ENCODE measurements around the gene IDS. TPM values are rescaled to one million over a fixed set of nuclear protein-coding genes. Genes with fewer than 3 reads are reported as not detected.

Gene IDS
- total and polyA plus RNA-seq, 2 of the 8 experiments (the other 6 are each of a cell fraction or from before 2014, with no cell fraction given) = 19.9 to 20.7 TPM

- H3K27ac ChIP-seq (ENCODE audit: low read depth, low read length) = no peak overlapping the region
- POLR2A ChIA-PET (ENCODE audit: partially characterized antibody) = no interaction called here
- H3K23me2 ChIP-seq (ENCODE audit: low read depth, low read length) = no peaks in the 10 kb centered on the region
- TF ChIP-seq NRF1 (IDR thresholded peaks at IDR 0.05; ENCODE audit: low read depth, low read length) = no peak
- TF ChIP-seq RAD21 (IDR thresholded peaks at IDR 0.05 in 1 of 2, conservative IDR thresholded peaks at IDR 0.05 in 1 of 2; ENCODE audit: low read depth in 2 of 2, low read length in 2 of 2) = no peak
- no peak for TF ChIP-seq SP2 (IDR thresholded peaks at IDR 0.05; ENCODE audit: low read length)
- no peak for TF ChIP-seq SIN3A (conservative IDR thresholded peaks at IDR 0.05 in 1 of 2, IDR thresholded peaks at IDR 0.05 in 1 of 2; ENCODE audit: low read depth in 1 of 2, low read length in 2 of 2)
Observed at GRCh38 chrX:149467461-149467860, 37.6 kb downstream of the IDS start.

More at GRCh38 chrX:149467461-149467860, 37.6 kb downstream of the IDS start:
- Histone ChIP-seq H2BK20ac (ENCODE audit: low read length) (no peak overlapping the region), H3K27me3 (replicated peaks in 1 of 4; ENCODE audit: control insufficient read depth in 3 of 4, extremely low read depth in 1 of 4, insufficient read depth in 3 of 4, low read length in 3 of 4) (no peaks in the 10 kb centered on the region), H2BK5ac (ENCODE audit: low read depth, low read length) (no peak overlapping the region), H2AK5ac (ENCODE audit: low read depth, low read length) (no peak overlapping the region), H3K4me2 (ENCODE audit: insufficient read depth in 1 of 2, low read depth in 2 of 2, low read length in 2 of 2) (no peak overlapping the region), H3K9ac (replicated peaks in 1 of 4; ENCODE audit: extremely low read depth in 1 of 4, low read depth in 3 of 4, low read length in 3 of 4) (no peak overlapping the region), H4K8ac (ENCODE audit: extremely low read depth, insufficient read depth, low read length) (no peak overlapping the region), H2BK120ac (replicated peaks; ENCODE audit: low read depth, low read length) (no peak overlapping the region), H3K4me3 (ENCODE audit: extremely low read depth in 1 of 4, insufficient read depth in 2 of 4, low read depth in 3 of 4, low read length in 4 of 4) (no peak overlapping the region), H4K5ac (ENCODE audit: insufficient read length, low read depth, low read length) (no peak overlapping the region), H4K20me1 (replicated peaks in 1 of 2; ENCODE audit: control insufficient read depth in 1 of 2, insufficient read depth in 2 of 2, low read length in 2 of 2) (no peaks in the 10 kb centered on the region), H2BK12ac (ENCODE audit: low read depth, low read length) (no peak overlapping the region), H2AFZ (ENCODE audit: low read length) (no peak overlapping the region), H3K14ac (ENCODE audit: insufficient read length) (no peak overlapping the region), H2BK15ac (ENCODE audit: low read length) (no peak overlapping the region), H3K79me2 (ENCODE audit: control insufficient read depth in 1 of 2, insufficient read depth in 2 of 2, low read length in 2 of 2) (no peaks in the 10 kb centered on the region), H3K23ac (ENCODE audit: insufficient read length) (no peak overlapping the region), H3K56ac (replicated peaks; ENCODE audit: insufficient read length, low read depth, low read length) (no peak overlapping the region), H3K79me1 (ENCODE audit: low read depth, low read length) (no peaks in the 10 kb centered on the region), H3K4me1 (replicated peaks in 1 of 4; ENCODE audit: control insufficient read depth in 3 of 4, insufficient read depth in 4 of 4, low read length in 3 of 4) (no peaks in the 10 kb centered on the region), H4K91ac (replicated peaks; ENCODE audit: insufficient read length, low read length) (no peak overlapping the region), H3K4ac (replicated peaks; ENCODE audit: insufficient read length, low read depth, low read length) (no peak overlapping the region), H3K36me3 (ENCODE audit: control insufficient read depth in 2 of 4, insufficient read depth in 4 of 4, low read length in 3 of 4) (no peaks in the 10 kb centered on the region), H3K9me3 (ENCODE audit: insufficient read depth in 2 of 2, low read depth in 1 of 2, low read length in 1 of 2) (peaks cover 4 to 5% of the 10 kb centered on the region in 2 experiments; a peak in 1 of 4 replicates), H3K18ac (ENCODE audit: extremely low read depth, low read length) (no peak overlapping the region)
- no peak for DNase-seq (ENCODE audit: low read depth in 1 of 2, low spot score in 2 of 2)
- 82% methylated on average over 3 of the region's 3 CpGs; no CpG with 5 or more reads in 1 of the 2 experiments for WGBS, 2 experiments (ENCODE audit: extremely low coverage in 1 of 2, insufficient coverage in 1 of 2, insufficient read length in 1 of 2, insufficient replicate concordance in 2 of 2, low coverage in 1 of 2, low lambda C conversion rate in 2 of 2, missing lambda C conversion rate in 1 of 2)
- no peak for FAIRE-seq
- CTCF ChIA-PET (ENCODE audit: partially characterized antibody) = interaction anchor here (0.6 to 1.8 kb wide), 3 partner anchors 50 to 181 kb away, joined by 3 to 6 read pairs (median 3); no protein-coding TSS in a partner anchor

Measured in H1 (cell line).